Parathyroid adenoma (tissue), 2 donors: ENCODE measurements around the gene POC1A.

Source experiments
- H2AFZ ChIP-seq: fragments of 300-600 bp; sonication (generic); one replicate; pipeline ENCODE4 v1.7.0; 2017; ENCODE audit warnings: antibody characterized with exemption, mild to moderate bottlenecking
- H3K27ac ChIP-seq: fragments of 300-600 bp; sonication (generic); one replicate; pipeline ENCODE4 v1.7.0; 2017
- H3K27me3 ChIP-seq: fragments of 300-600 bp; sonication (generic); one replicate; pipeline ENCODE4 v1.7.0; 2017; ENCODE audit warnings: low read length; ENCODE audit not compliant: control insufficient read depth, insufficient read depth
- H3K36me3 ChIP-seq: fragments of 300-600 bp; sonication (generic); one replicate; pipeline ENCODE4 v1.7.0; 2017; ENCODE audit warnings: low read length; ENCODE audit not compliant: control insufficient read depth, insufficient read depth
- H3K4me1 ChIP-seq: fragments of 300-600 bp; sonication (generic); one replicate; pipeline ENCODE4 v1.7.0; 2017; ENCODE audit warnings: control low read depth
- H3K4me2 ChIP-seq: fragments of 300-600 bp; sonication (generic); one replicate; pipeline ENCODE4 v1.7.0; 2017; ENCODE audit warnings: low read length
- H3K4me3 ChIP-seq: fragments of 300-600 bp; sonication (generic); one replicate; pipeline ENCODE4 v1.7.0; 2017; ENCODE audit warnings: low read depth, low read length
- H3K79me2 ChIP-seq: fragments of 300-600 bp; sonication (generic); one replicate; pipeline ENCODE4 v1.7.0; 2017; ENCODE audit warnings: control low read depth
- H3K9ac ChIP-seq: fragments of 300-600 bp; sonication (generic); one replicate; pipeline ENCODE4 v1.7.0; 2017; ENCODE audit warnings: mild to moderate bottlenecking
- H3K9me3 ChIP-seq: fragments of 300-600 bp; sonication (generic); one replicate; pipeline ENCODE4 v1.7.0; 2017; ENCODE audit warnings: low read length; ENCODE audit not compliant: control insufficient read depth
- CTCF ChIP-seq: fragments of 300-600 bp; sonication (generic); IDR thresholded peaks from one replicate; pipeline ENCODE4 v1.7.0; 2017; ENCODE audit warnings: antibody characterized with exemption, mild to moderate bottlenecking
- donor health status: primary hyperparathyroidism.

POC1A gene

GRCh38 chr3:52067526-52067925 lies 86.7 kb downstream of the POC1A start:
- no peak overlapping the region for H3K27ac ChIP-seq
- no peak overlapping the region for H3K9ac ChIP-seq
- no peaks in the 10 kb centered on the region for H3K9me3 ChIP-seq
- H3K79me2 ChIP-seq: no peaks in the 10 kb centered on the region
- no peak overlapping the region for H2AFZ ChIP-seq
- no peak for TF ChIP-seq CTCF
- H3K4me3 ChIP-seq: no peak overlapping the region
- H3K4me2 ChIP-seq: no peak overlapping the region
- no peaks in the 10 kb centered on the region for H3K36me3 ChIP-seq
- no peaks in the 10 kb centered on the region for H3K4me1 ChIP-seq
- no peaks in the 10 kb centered on the region for H3K27me3 ChIP-seq

GRCh38 chr3:52067046-52067445 lies 87.2 kb downstream of the POC1A start:
- no peak overlapping the region for H3K4me2 ChIP-seq

GRCh38 chr3:52065264-52065756 lies 88.9 kb downstream of the POC1A start:
- Histone ChIP-seq H3K4me1 (no peaks in the 10 kb centered on the region), H3K36me3 (no peaks in the 10 kb centered on the region), H3K4me3 (no peak overlapping the region), H3K27me3 (no peaks in the 10 kb centered on the region), H3K4me2 (no peak overlapping the region), H3K9me3 (no peaks in the 10 kb centered on the region), H2AFZ (no peak overlapping the region), H3K27ac (no peak overlapping the region), H3K79me2 (no peaks in the 10 kb centered on the region), H3K9ac (no peak overlapping the region)
- TF ChIP-seq CTCF: no peak

More at GRCh38 chr3:52067046-52067445, 87.2 kb downstream of the POC1A start:
- Histone ChIP-seq H3K9me3 (no peaks in the 10 kb centered on the region), H3K4me1 (no peaks in the 10 kb centered on the region), H3K9ac (no peak overlapping the region), H3K79me2 (no peaks in the 10 kb centered on the region), H3K27ac (no peak overlapping the region), H3K27me3 (no peaks in the 10 kb centered on the region), H3K4me3 (no peak overlapping the region), H2AFZ (no peak overlapping the region), H3K36me3 (no peaks in the 10 kb centered on the region)
- no peak for TF ChIP-seq CTCF

GRCh38 chr3:52064561-52064960 lies 89.7 kb downstream of the POC1A start:
- Histone ChIP-seq H3K4me3 (no peak overlapping the region), H3K79me2 (no peaks in the 10 kb centered on the region), H3K27me3 (no peaks in the 10 kb centered on the region), H3K9ac (no peak overlapping the region), H3K27ac (no peak overlapping the region), H3K4me2 (no peak overlapping the region), H2AFZ (no peak overlapping the region), H3K9me3 (no peaks in the 10 kb centered on the region), H3K36me3 (no peaks in the 10 kb centered on the region), H3K4me1 (no peaks in the 10 kb centered on the region)
- no peak for TF ChIP-seq CTCF

GRCh38 chr3:52063026-52063723 lies 91.0 kb downstream of the POC1A start:
- H3K4me2 ChIP-seq: no peak overlapping the region
- H2AFZ ChIP-seq: no peak overlapping the region
- no peaks in the 10 kb centered on the region for H3K79me2 ChIP-seq
- no peaks in the 10 kb centered on the region for H3K27me3 ChIP-seq
- TF ChIP-seq CTCF: no peak
- H3K4me1 ChIP-seq: no peaks in the 10 kb centered on the region
- no peak overlapping the region for H3K9ac ChIP-seq
- H3K27ac ChIP-seq: no peak overlapping the region
- no peaks in the 10 kb centered on the region for H3K36me3 ChIP-seq
- no peak overlapping the region for H3K4me3 ChIP-seq
- H3K9me3 ChIP-seq: no peaks in the 10 kb centered on the region
